RPMI7951 (cell line): ENCODE data around the gene APMAP. TPM values are rescaled to one million over a fixed set of nuclear protein-coding genes. Genes with fewer than 3 reads are reported as not detected.

Experiments
- DNase-seq: peaks from one replicate; pipeline ENCODE4 v3.0.0-alpha.2; 2012; ENCODE audit warnings: low read depth
- total RNA-seq: library from RNA; depleted of rRNA; stranded (reverse); fragments of >200 nt; shearing (Covaris generic); gene quantifications from 2 replicates; pipeline ENCODE4 v1.2.3, GENCODE V29; 2014

APMAP gene
- total RNA-seq, 1 experiment from 2014 or later = 214 TPM

DNA sequence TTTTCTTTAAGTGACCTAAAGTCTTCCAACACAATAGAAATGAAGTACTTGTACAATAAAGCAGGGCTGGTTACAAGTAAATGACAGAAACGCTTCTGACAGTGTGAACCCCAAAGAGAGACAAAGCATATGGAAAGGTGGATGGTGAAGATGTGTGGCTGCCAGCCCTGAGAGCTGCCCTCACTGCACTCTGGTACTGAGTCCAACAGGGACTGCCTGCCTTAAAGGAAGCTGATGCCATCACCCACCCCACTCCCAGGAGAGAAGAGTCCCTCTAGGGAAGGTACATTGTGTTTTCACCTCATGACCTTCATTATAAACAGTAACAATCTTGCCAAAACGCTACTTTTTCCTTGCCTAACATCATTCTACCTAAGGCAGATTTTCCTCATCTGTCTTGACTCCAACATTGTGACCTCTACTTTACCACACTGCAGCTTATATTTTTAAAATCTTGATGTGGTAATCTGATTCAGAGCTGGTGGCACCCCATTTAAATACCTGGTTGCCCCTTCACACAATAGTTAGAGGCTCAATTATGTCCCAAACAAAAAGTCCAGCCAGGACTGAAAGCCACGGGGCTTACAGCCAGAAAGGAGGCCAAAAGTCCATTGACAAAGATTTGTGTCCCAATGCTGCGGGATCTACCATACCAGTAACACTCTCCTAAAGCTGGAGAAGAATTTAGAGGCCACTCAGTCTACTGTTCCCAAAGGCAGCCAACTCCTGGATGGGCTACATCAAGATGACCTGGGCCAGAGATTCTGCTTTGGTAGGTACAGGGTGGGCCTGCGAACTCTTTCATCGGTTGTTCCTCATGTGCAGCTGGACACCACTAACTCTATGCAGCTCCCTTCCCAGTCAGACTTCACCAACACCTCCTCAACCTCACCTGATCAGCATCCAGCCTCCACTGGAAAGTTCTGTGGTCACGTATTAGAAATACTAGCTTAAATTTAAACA, 4.4 kb downstream of the APMAP start:
- DNase-seq = no peak

DNA sequence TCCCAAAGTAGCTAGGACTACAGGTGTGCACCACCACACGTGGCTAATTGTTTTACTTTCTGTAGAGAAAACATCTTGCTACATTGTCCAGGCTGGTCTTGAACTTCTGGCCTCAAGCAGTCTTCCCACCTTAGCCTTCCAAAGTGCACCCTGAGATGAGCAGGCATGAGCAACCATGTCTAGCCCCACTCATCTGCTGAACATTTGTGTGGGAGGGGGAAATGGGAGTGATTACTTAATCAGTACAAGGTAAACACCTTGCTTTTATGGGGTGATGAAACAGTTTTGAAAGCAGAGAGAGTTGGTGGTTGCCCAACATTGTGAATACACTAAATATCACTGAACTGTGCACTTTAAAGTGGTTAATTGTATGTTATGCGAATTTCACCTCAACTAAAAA, 5.3 kb downstream of the APMAP start:
- no peak for DNase-seq

DNA sequence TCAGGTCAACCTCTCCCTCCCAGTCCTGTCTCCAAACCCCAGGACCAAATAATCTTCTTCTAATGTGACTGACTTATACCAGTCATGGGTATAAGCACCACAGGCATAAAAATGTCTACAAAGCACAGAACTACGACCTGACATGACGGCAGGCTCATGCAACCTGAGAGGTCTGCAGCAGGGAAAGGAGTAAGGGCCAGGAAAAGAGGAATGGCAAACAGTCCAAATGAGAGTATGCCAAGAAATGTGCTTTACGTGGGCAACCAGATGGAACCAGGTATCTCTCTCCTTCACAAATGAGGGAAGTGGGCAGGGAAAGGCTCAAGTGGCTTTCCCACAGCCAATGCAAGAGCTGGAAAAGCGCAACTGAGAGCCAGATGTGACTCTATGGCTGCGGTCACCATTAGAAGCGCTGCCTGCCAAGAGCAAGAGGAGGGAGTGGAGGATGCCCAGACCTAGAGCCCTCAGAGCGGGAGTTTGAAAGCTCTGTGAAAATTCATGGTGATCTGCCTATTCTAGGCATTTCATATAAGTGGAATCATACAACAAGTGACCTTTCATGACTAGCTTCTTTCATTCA, 6.0 kb downstream of the APMAP start:
- no peak for DNase-seq

DNA sequence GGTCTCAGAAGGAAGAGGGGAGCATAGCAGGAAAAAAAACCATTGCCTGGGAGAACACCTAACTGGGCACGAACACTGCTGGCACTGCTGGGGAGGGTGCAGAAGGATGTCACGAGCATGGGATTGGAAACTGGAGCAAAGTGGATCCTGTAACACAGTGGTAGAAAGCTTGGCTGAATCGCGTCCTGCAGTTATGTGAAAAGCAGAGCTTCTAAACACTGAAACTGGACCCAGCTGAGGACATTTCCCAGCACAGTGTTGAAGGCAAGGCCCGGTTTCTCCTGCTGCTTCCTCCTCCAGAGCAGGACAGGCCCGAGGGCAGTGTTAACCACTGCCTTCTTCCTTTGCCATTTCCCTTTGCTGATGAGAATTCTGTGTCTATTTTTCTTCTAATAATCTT, 6.7 kb downstream of the APMAP start:
- DNase-seq = no peak

DNA sequence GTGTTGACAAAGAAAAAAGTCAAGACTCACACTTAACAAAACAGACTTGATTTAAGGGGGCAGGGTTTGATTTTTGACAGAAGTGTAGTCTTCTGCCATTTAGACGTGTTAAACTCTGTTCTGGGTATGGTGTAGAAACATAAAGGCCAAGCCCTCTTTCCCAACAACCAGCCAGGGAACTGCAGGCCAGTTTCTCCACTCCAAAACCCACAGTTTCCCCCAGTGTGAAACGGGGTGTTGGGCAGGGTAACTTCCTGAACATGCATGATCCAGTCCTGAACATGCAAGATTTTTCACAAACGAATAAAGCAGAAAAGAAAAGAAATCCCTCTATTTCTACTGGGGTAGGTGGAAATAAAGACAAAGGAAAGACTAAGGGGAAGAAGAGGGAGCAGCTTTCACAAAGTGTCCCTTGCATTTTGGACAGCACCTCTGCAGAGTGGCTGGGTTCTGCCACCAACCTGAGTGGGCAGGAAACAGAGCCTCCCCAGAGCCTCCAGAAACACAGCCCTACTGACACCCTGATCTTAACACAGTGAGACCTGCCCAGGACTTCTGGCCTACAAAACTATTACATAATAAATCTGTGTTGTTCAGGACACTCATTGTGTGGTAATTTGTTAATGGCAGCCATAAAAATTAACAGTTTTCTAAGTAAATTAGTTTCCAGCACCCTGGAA, 7.5 kb downstream of the APMAP start:
- DNase-seq = no peak

DNA sequence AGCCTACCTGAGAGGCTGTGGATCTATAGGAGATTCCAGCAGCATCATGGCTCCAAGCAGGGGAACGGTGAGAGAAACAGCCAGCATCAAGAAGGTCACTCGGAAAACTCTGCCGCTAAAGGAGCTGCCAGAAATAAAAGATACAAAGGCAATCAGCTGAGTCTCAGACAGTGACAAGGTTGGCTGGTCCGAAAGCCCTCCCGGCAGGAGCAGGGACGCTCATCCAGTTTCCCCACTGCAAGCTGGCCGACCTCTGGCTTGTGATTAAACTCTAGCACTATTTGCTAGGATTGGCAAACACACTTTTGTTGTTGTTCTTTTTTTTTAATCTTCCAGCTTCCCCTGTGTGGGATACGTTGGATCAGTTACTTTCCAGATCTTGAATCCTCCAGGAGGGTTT, 8.7 kb downstream of the APMAP start:
- DNase-seq = no peak

DNA sequence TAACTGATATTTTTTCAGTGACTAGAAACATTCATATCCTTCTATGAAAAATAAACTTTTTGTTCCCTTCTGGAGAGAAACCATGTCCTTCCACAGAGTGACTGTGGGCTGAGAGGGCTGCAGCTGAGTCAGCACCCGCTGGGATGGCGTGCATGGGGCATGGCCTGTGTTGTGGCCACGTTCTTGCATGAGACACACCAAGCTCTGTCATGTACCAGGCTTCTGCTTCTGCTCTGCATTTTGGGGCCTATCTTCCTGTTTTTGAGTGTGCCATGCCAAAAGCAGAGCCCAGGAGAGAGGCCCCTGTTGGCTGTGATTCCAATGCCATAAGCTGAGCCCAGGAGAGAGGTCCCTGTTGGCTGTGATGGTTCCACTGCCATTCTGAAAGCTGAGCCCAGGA, 10.8 kb downstream of the APMAP start:
- DNase-seq = no peak

GRCh38 chr20:24981282-24981681, 11.3 kb downstream of the APMAP start:
- DNase-seq = no peak

DNA sequence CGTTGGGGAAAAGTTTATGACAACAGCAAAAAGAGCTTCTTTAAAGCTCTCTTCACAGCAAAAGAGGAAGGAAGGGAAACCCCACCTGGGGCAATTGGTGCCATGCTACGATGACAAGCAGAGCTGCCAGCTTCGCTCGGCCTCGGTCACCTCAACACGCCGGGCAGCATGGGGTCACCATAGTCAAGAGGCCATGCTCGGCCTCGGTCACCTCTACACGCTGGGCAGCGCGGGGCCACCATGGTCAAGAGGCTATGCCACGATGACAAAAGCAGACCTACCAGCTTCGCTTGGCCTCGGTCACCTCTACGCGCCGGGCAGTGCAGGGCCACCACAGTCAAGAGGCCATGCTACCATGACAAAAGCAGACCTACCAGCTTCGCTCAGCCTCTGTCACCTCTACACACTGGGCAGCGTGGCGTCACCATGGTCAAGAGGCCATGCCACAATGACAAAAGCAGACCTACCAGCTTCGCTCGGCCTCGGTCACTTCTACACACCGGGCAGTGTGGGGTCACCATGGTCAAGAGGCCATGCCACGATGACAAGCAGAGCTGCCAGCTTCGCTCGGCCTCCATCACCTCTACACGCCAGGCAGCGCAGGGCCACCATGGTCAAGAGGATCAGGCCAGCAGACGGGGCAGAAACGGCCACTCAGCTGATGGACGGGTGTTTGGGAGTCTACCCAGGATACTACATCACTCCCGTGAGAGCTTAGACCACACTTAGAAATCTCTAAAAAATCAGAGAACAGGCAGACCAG, 12.1 kb downstream of the APMAP start:
- DNase-seq = no peak

GRCh38 chr20:24979036-24979960, 13.3 kb downstream of the APMAP start:
- DNase-seq = no peak

DNA sequence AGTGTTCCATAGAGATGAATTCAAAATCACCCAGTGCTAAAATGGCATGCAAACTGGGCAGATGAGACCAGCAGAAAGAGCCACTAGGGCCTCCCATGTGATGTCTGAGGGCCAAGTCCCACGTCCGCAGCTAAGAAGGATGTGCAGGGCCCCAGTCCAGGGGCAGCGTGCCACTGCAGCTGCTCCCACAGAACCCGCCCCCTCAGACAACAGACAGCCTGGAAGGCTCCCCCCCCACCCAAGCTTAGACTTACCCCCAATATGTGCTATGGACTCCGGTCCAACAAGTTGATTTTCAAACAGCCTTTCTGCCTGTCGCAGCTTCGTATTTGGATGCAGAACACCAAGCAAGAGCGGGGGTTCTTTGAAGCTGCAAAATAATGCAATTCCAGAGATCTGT, 14.0 kb downstream of the APMAP start:
- DNase-seq = no peak

- no peak for DNase-seq
These were observed 14.8 kb downstream of the APMAP start for GRCh38 chr20:24977797-24978196.

DNA sequence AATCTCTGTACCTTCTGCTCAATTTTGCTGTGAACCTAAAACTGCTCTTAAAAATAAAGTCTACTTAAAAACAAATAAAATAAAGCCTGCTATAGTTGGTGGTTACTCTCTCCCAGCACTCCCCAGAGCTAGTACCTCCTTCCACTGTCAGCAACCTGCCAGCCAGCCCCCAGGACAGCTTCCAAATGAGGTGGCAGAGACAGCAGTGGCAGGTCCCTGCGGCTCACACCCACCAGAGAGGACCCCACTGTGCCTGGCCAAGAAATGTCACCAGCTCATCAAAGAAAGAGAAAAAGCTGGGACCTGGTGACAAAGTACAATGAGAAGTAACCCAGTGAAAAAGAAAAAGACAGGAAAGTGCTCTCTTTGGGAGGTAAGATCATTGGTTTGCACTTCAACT, 15.2 kb downstream of the APMAP start:
- no peak for DNase-seq

DNA sequence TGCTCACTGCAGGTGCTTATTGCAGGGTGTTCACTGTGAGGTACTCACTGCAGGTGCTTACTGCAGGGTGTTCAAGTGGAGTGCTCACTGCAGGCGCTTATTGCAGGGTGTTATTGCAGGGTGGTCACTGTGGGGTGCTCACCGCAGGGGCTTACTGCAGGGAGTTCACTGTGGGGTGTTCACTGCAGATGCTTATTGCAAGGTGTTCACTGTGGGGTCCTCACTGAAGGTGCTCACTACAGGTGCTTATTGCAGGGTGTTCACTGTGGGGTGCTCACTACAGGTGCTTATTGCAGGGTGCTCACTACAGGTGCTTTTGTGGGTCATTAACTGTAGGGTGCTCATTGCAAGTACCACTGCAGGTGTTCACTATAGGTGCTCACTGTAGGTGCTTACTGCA, 20.2 kb downstream of the APMAP start:
- no peak for DNase-seq

- DNase-seq = no peak
These were observed 21.0 kb downstream of the APMAP start for GRCh38 chr20:24971376-24972101.

- no peak for DNase-seq
These were observed 21.8 kb downstream of the APMAP start for GRCh38 chr20:24970754-24971153.

DNA sequence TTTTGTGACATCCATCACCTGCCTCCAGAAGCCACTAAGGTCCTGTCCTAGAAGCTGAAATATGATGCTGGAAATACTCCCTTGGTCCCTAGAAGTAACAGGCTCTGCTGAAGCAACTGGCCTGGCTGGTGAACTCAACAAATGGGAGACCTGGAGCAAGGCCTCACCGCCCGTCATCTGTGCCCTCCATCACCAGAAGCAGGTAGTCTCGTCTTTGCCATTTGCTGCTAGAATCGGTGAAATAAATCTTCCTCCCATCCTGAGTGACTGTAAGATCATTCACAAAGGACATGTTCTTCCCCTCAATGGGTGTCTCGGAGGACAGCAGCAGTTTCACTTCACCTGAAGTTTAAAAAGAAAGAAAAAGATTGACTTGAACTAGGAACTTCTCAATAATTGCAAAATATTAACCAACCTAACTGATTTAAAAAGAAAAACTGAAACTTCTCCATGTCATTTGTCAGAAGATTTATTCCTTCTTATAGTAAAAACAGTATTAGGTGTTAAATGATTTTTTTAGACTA, 22.5 kb downstream of the APMAP start:
- DNase-seq = no peak

- no peak for DNase-seq
These were observed 23.1 kb downstream of the APMAP start for GRCh38 chr20:24969186-24970029.

- no peak for DNase-seq
These were observed 24.2 kb downstream of the APMAP start for GRCh38 chr20:24968278-24968800.
